ENCODE measurements around the gene CELF3.

GRCh38 chr1:151692226-151692625 lies 24.4 kb downstream of the CELF3 start:
- TF ChIP-seq, protein P1, sequence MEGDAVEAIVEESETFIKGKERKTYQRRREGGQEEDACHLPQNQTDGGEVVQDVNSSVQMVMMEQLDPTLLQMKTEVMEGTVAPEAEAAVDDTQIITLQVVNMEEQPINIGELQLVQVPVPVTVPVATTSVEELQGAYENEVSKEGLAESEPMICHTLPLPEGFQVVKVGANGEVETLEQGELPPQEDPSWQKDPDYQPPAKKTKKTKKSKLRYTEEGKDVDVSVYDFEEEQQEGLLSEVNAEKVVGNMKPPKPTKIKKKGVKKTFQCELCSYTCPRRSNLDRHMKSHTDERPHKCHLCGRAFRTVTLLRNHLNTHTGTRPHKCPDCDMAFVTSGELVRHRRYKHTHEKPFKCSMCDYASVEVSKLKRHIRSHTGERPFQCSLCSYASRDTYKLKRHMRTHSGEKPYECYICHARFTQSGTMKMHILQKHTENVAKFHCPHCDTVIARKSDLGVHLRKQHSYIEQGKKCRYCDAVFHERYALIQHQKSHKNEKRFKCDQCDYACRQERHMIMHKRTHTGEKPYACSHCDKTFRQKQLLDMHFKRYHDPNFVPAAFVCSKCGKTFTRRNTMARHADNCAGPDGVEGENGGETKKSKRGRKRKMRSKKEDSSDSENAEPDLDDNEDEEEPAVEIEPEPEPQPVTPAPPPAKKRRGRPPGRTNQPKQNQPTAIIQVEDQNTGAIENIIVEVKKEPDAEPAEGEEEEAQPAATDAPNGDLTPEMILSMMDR (tag by site-specific recombination; IDR thresholded peaks at IDR 0.05) = no peak
- TF ChIP-seq ZNF777 (tag by site-specific recombination; IDR thresholded peaks at IDR 0.05; ENCODE audit: borderline replicate concordance) = no peak
- TF ChIP-seq ZNF157 (tag by site-specific recombination; IDR thresholded peaks at IDR 0.05) = no peak
- TF ChIP-seq, protein P2, sequence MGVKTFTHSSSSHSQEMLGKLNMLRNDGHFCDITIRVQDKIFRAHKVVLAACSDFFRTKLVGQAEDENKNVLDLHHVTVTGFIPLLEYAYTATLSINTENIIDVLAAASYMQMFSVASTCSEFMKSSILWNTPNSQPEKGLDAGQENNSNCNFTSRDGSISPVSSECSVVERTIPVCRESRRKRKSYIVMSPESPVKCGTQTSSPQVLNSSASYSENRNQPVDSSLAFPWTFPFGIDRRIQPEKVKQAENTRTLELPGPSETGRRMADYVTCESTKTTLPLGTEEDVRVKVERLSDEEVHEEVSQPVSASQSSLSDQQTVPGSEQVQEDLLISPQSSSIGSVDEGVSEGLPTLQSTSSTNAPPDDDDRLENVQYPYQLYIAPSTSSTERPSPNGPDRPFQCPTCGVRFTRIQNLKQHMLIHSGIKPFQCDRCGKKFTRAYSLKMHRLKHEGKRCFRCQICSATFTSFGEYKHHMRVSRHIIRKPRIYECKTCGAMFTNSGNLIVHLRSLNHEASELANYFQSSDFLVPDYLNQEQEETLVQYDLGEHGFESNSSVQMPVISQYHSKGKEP (tag by site-specific recombination; IDR thresholded peaks at IDR 0.05) = no peak
- TF ChIP-seq ZNF830 (tag by site-specific recombination; IDR thresholded peaks at IDR 0.05; ENCODE audit: low read depth) = no peak
- no peak for TF ChIP-seq ZNF169 (tag by site-specific recombination; IDR thresholded peaks at IDR 0.05)
- TF ChIP-seq ZNF555 (tag by site-specific recombination; conservative IDR thresholded peaks at IDR 0.05) = no peak
